AG09319 (cell line): Measurements from ENCODE around the gene HMGCL.

ENCODE experiments used
- DNase-seq: peaks from one replicate; pipeline ENCODE4 v3.0.0-alpha.2; 2010; ENCODE audit warnings: low read depth; ENCODE audit errors: extremely low read depth
- TF ChIP-seq, protein P1 (sequence below): IDR thresholded peaks from 2 replicates; pipeline ENCODE4 v1.5.1; 2011; ENCODE audit warnings: low read depth, mild to moderate bottlenecking, inconsistent platforms, low read length, moderate library complexity

HMGCL gene

DNA sequence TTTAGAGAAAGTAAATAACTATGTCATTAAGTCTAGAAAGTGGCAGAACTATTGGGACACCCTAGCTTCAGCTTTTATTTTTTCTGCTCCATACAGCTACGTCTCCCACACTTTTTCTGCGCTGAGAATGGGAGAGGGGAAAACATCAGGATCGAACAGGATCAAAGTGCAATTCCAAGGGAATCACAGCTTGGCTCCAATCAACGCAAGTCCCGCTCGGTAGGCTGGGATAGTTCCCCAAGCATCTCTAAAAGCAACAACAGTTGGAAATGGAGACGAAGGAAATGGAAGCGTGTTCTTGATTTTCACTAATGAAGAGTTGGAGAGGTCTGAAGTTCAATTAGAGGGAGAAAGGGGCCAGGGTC, 536 bp downstream of the HMGCL start:
- TF ChIP-seq, protein P1, sequence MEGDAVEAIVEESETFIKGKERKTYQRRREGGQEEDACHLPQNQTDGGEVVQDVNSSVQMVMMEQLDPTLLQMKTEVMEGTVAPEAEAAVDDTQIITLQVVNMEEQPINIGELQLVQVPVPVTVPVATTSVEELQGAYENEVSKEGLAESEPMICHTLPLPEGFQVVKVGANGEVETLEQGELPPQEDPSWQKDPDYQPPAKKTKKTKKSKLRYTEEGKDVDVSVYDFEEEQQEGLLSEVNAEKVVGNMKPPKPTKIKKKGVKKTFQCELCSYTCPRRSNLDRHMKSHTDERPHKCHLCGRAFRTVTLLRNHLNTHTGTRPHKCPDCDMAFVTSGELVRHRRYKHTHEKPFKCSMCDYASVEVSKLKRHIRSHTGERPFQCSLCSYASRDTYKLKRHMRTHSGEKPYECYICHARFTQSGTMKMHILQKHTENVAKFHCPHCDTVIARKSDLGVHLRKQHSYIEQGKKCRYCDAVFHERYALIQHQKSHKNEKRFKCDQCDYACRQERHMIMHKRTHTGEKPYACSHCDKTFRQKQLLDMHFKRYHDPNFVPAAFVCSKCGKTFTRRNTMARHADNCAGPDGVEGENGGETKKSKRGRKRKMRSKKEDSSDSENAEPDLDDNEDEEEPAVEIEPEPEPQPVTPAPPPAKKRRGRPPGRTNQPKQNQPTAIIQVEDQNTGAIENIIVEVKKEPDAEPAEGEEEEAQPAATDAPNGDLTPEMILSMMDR = no peak
- no peak for DNase-seq

DNA sequence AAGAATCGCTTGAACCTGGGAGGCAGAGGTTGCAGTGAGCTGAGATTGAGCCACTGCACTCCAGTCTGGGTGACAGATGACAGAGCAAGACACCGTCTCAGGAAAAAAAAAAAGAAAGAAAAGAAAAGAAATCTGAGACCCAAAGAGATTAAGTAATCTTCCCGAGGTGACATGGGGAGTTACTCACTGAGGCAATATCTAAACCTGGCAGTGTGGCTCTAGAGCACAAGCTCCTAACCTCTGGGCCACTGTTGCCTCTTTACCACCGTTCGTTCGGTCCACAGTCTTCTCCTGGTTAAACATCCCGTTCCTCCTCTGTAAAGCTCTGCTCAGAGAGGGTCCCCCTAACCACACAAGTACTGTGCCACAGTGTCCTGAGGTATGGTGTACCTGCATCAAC, 1.5 kb downstream of the HMGCL start:
- DNase-seq = no peak
- TF ChIP-seq, protein P1 = no peak

DNA sequence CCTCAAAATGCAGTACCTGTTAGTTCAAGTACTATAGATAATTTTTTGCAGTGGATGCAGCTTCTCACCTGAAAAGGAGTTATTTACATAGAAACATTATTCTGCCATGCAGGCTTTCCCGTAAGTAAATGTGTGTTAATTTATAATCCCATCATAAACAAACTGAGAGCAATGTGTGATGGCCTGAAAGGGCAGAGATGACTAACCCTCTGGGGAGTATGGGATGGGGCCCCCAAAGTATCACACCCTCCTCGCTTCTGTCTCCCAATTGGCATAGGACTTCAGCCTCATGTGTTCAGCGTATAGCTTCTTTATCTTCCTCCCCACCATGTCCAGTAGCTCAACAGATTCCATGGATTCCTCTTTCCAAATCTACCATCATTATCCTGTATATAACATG, 7.6 kb downstream of the HMGCL start:
- no peak for DNase-seq
- TF ChIP-seq, protein P1 = no peak

GRCh38 chr1:23816906-23817305, 8.3 kb downstream of the HMGCL start:
- no peak for DNase-seq
- TF ChIP-seq, protein P1 = no peak

DNA sequence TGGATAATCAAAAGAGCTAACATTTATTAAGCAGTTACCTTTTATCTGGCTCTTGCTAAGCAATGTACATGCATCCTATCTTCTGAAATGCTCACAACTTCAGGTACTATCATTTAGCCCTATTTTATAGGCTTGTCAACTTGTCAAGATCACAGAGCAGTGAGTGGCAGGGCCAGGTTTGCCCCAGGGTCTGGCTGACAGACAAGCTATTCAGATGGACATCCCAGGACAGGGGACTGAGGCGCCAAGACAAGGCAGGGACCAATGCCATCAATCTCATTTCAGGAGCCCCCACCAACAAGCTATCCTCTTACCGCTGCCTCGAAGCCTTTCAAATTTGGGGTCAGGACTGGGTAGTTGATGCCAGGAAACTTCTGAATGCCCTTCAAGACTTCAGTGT, 8.9 kb downstream of the HMGCL start:
- TF ChIP-seq, protein P1 = no peak

GRCh38 chr1:23814016-23814415, 11.2 kb downstream of the HMGCL start:
- DNase-seq = no peak
- TF ChIP-seq, protein P1 = no peak

More for the DNA sequence above, 8.9 kb downstream of the HMGCL start:
- no peak for DNase-seq

DNA sequence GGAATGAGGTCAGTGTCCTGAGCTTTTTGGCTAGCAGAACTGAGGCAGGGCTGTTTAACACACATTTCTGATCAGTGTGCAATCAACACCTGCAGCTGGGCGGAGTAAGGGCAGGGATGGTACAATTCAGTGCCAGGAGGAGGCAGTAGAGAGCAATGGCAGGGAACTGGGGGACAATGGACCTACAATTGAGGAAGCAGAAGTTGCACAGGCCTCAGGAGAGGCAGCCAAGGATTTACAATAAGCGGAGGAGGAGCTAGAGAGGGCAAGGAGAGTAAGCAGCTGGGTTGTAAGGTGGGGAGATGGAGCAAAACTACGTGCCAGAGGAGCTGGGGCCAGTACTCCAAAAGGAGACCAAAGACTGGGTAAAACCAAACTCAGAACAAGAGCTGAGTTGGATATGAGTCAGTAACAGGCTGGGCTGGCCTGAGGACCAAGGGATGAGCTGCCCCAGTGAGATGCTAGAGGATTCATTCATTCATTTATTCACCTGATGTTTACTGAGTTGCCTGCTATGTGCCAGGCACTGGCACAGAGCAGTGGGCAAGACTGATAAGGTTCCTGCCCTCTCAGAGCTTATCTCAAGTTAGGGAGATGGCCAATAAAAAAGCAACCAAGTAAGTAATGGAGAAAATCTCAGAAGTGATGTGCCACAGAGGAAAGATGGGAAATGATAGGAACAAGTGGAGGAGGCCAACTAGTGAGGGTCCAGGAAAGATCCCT, 14.2 kb downstream of the HMGCL start:
- TF ChIP-seq, protein P1 = peak; percentile 57
- no peak for DNase-seq
